Measurements from ENCODE around the gene FKBP5.

GRCh38 chr6:35725721-35726438 is 37.2 kb upstream of the FKBP5 start:
- TF ChIP-seq USF2 (IDR thresholded peaks at IDR 0.05) (no peak), CTCF (IDR thresholded peaks at IDR 0.05) (no peak), PBX3 (IDR thresholded peaks at IDR 0.05) (no peak), MAX (IDR thresholded peaks at IDR 0.05) (no peak), HMGXB4 (CRISPR knock-in tag; IDR thresholded peaks at IDR 0.05; ENCODE audit: borderline replicate concordance) (no peak), JUN (IDR thresholded peaks at IDR 0.05) (no peak), JUNB (IDR thresholded peaks at IDR 0.05) (no peak), POLR2A (IDR thresholded peaks at IDR 0.05; ENCODE audit: low read length) (no peak), BHLHE40 (IDR thresholded peaks at IDR 0.05; ENCODE audit: low read depth, low read length) (no peak)
